ENCODE results near the gene SAPCD1.
"Not testable (repeated sequence)": the region's sequence is repeated elsewhere in the genome, so short reads cannot be mapped to it uniquely, and the experiment has no call there.

SAPCD1 gene

GRCh38 chr6:31797588-31797987, 35.1 kb downstream of the SAPCD1 start:
- DNase-seq: no peak
- Histone ChIP-seq H3K4me1 (ENCODE audit: control insufficient read depth in 1 of 2, insufficient read depth in 2 of 2, low read length in 2 of 2) (peaks cover under 1 to 4% of the 10 kb centered on the region in 2 experiments), H3K14ac (ENCODE audit: low read length) (no peak overlapping the region), H3K4me3 (ENCODE audit: low read depth, low read length) (no peak overlapping the region), H3K27ac (ENCODE audit: low read depth, low read length) (no peak overlapping the region), H2AK5ac (ENCODE audit: low read length) (no peak overlapping the region), H3K27me3 (ENCODE audit: insufficient read depth, low read length) (no peaks in the 10 kb centered on the region), H2BK5ac (ENCODE audit: low read depth, low read length, poor library complexity) (no peak overlapping the region), H2AFZ (ENCODE audit: insufficient read depth, low read length, poor library complexity) (no peak overlapping the region), H3K4me2 (ENCODE audit: low read length) (no peak overlapping the region), H4K12ac (ENCODE audit: low read depth, low read length) (no peak overlapping the region), H3K9me3 (ENCODE audit: insufficient read depth, low read depth, low read length) (no peaks in the 10 kb centered on the region), H3K9ac (ENCODE audit: low read length) (no peak overlapping the region), H3K79me2 (ENCODE audit: control insufficient read depth, insufficient read depth, low read length, poor library complexity) (peaks cover 13% of the 10 kb centered on the region), H3K36me3 (ENCODE audit: control insufficient read depth in 1 of 2, insufficient read depth in 2 of 2, low read length in 2 of 2) (peaks cover 10 to 14% of the 10 kb centered on the region in 2 experiments), H2BK120ac (ENCODE audit: insufficient read depth, low read length, poor library complexity) (no peak overlapping the region), H3K18ac (ENCODE audit: low read length) (no peak overlapping the region), H4K8ac (ENCODE audit: low read depth, low read length) (no peak overlapping the region), H4K91ac (ENCODE audit: low read depth, low read length) (no peak overlapping the region), H3K4ac (ENCODE audit: low read depth, low read length) (no peak overlapping the region), H2BK12ac (ENCODE audit: low read length) (no peak overlapping the region), H3K79me1 (ENCODE audit: low read length) (peaks cover 11% of the 10 kb centered on the region), H3K23ac (ENCODE audit: low read length) (no peak overlapping the region)
- no CpG with 5 or more reads among the region's 5 CpGs for WGBS (ENCODE audit: extremely low coverage, insufficient coverage, insufficient read length)

DNA sequence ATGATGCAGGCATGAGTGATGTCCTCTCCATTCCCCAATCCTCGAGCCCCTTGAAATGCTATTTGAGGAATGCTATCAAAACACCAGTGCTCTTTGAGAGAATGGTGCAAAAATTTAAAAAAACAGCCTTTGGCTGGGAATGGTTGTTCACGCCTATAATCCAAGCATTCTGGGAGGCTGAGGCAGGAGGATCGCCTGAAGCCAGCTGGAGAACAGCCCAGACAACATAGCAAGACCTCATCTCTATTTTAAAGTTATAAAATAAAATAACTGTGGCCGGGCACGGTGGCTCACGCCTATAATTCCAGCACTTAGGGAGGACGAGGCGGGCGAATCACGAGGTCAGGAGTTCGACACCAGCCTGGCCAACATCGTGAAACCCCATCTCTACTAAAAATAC, 37.3 kb downstream of the SAPCD1 start:
- no CpG with 5 or more reads among the region's 12 CpGs for WGBS (ENCODE audit: extremely low coverage, insufficient coverage, insufficient read length)
- Histone ChIP-seq H3K14ac (ENCODE audit: low read length) (no peak overlapping the region), H3K9me3 (ENCODE audit: insufficient read depth, low read depth, low read length) (no peaks in the 10 kb centered on the region), H3K79me1 (ENCODE audit: low read length) (peaks cover 8% of the 10 kb centered on the region), H2BK5ac (ENCODE audit: low read depth, low read length, poor library complexity) (no peak overlapping the region), H4K91ac (ENCODE audit: low read depth, low read length) (no peak overlapping the region), H3K9ac (ENCODE audit: low read length) (no peak overlapping the region), H2BK12ac (ENCODE audit: low read length) (no peak overlapping the region), H3K4me3 (ENCODE audit: low read depth, low read length) (no peak overlapping the region), H3K18ac (ENCODE audit: low read length) (no peak overlapping the region), H3K79me2 (ENCODE audit: control insufficient read depth, insufficient read depth, low read length, poor library complexity) (peaks cover 9% of the 10 kb centered on the region), H4K12ac (ENCODE audit: low read depth, low read length) (no peak overlapping the region), H4K8ac (ENCODE audit: low read depth, low read length) (no peak overlapping the region), H3K27ac (ENCODE audit: low read depth, low read length) (no peak overlapping the region), H3K4ac (ENCODE audit: low read depth, low read length) (no peak overlapping the region), H3K4me2 (ENCODE audit: low read length) (no peak overlapping the region), H3K4me1 (ENCODE audit: control insufficient read depth in 1 of 2, insufficient read depth in 2 of 2, low read length in 2 of 2) (no peaks in the 10 kb centered on the region), H2AFZ (ENCODE audit: insufficient read depth, low read length, poor library complexity) (no peak overlapping the region), H2BK120ac (ENCODE audit: insufficient read depth, low read length, poor library complexity) (no peak overlapping the region), H3K27me3 (ENCODE audit: insufficient read depth, low read length) (no peaks in the 10 kb centered on the region), H2AK5ac (ENCODE audit: low read length) (no peak overlapping the region), H3K36me3 (ENCODE audit: control insufficient read depth in 1 of 2, insufficient read depth in 2 of 2, low read length in 2 of 2) (peaks cover 16 to 19% of the 10 kb centered on the region in 2 experiments), H3K23ac (ENCODE audit: low read length) (no peak overlapping the region)
- DNase-seq: peak in 1 of 2 donors; percentile 28

GRCh38 chr6:31801031-31801927, 38.8 kb downstream of the SAPCD1 start:
- not testable (repeated sequence) for H2BK120ac ChIP-seq (ENCODE audit: insufficient read depth, low read length, poor library complexity); H2AK5ac ChIP-seq (ENCODE audit: low read length); H4K8ac ChIP-seq (ENCODE audit: low read depth, low read length); H3K9ac ChIP-seq (ENCODE audit: low read length); H3K4me3 ChIP-seq (ENCODE audit: low read depth, low read length); H4K91ac ChIP-seq (ENCODE audit: low read depth, low read length); H3K4ac ChIP-seq (ENCODE audit: low read depth, low read length); H3K9me3 ChIP-seq (ENCODE audit: insufficient read depth, low read depth, low read length); H3K27me3 ChIP-seq (ENCODE audit: insufficient read depth, low read length); DNase-seq; H3K23ac ChIP-seq (ENCODE audit: low read length); H3K79me1 ChIP-seq (ENCODE audit: low read length); H3K4me2 ChIP-seq (ENCODE audit: low read length); H2BK5ac ChIP-seq (ENCODE audit: low read depth, low read length, poor library complexity); H3K18ac ChIP-seq (ENCODE audit: low read length); H2BK12ac ChIP-seq (ENCODE audit: low read length); H3K14ac ChIP-seq (ENCODE audit: low read length); H3K79me2 ChIP-seq (ENCODE audit: control insufficient read depth, insufficient read depth, low read length, poor library complexity); H3K27ac ChIP-seq (ENCODE audit: low read depth, low read length); H2AFZ ChIP-seq (ENCODE audit: insufficient read depth, low read length, poor library complexity); H3K4me1 ChIP-seq (ENCODE audit: control insufficient read depth in 1 of 2, insufficient read depth in 2 of 2, low read length in 2 of 2); H4K12ac ChIP-seq (ENCODE audit: low read depth, low read length)
- WGBS (ENCODE audit: extremely low coverage, insufficient coverage, insufficient read length): no CpG with 5 or more reads among the region's 8 CpGs
- peaks cover 16 to 19% of the 10 kb centered on the region in 2 experiments for H3K36me3 ChIP-seq (ENCODE audit: control insufficient read depth in 1 of 2, insufficient read depth in 2 of 2, low read length in 2 of 2)

DNA sequence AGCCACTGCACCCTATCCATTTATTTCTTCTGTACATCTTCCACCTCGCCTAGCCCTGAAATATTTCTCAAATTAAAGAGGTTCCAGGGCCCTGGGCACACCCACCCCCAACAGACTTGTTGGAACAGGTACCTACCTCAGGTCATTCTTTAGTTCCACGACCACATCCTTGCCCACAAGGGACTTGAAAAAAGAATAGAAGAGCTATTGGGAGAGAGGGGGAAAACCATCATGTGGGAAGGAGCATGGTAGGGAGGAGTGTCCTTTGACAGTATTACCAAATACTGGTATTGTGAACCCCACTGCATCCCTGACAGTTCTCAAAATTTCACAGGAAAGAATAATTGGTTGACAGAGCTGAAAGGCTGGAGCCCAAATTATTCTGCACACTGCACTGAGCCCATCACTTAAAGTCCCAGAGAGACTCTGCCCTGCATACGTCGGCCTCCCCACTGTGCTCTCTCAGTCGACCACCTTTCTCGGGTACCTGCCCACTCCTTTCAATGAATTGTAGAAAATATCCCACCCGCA, 43.5 kb downstream of the SAPCD1 start:
- H3K18ac ChIP-seq (ENCODE audit: low read length): peak overlapping the region; percentile 41
- peak overlapping the region; percentile 74 for H3K9ac ChIP-seq (ENCODE audit: low read length)
- no peak overlapping the region for H2BK12ac ChIP-seq (ENCODE audit: low read length)
- peak overlapping the region; percentile 88 for H3K4me2 ChIP-seq (ENCODE audit: low read length)
- peak overlapping the region; percentile 77 for H3K27ac ChIP-seq (ENCODE audit: low read depth, low read length)
- peaks cover 6% of the 10 kb centered on the region for H3K79me1 ChIP-seq (ENCODE audit: low read length)
- no CpG with 5 or more reads among the region's 7 CpGs for WGBS (ENCODE audit: extremely low coverage, insufficient coverage, insufficient read length)
- peak overlapping the region; percentile 6 for H2AFZ ChIP-seq (ENCODE audit: insufficient read depth, low read length, poor library complexity)
- H3K79me2 ChIP-seq (ENCODE audit: control insufficient read depth, insufficient read depth, low read length, poor library complexity): peaks cover 5% of the 10 kb centered on the region
- no peak for DNase-seq
- H4K91ac ChIP-seq (ENCODE audit: low read depth, low read length): peak overlapping the region; percentile 52
- peak overlapping the region; percentile 77 for H3K4me3 ChIP-seq (ENCODE audit: low read depth, low read length)
- H4K12ac ChIP-seq (ENCODE audit: low read depth, low read length): no peak overlapping the region
- peak overlapping the region; percentile 50 for H3K14ac ChIP-seq (ENCODE audit: low read length)
- peaks cover 1% of the 10 kb centered on the region for H3K9me3 ChIP-seq (ENCODE audit: insufficient read depth, low read depth, low read length)
- H3K23ac ChIP-seq (ENCODE audit: low read length): no peak overlapping the region
- peak overlapping the region; percentile 83 for H4K8ac ChIP-seq (ENCODE audit: low read depth, low read length)
- H2BK120ac ChIP-seq (ENCODE audit: insufficient read depth, low read length, poor library complexity): no peak overlapping the region
- peak overlapping the region; percentile 25 for H3K4ac ChIP-seq (ENCODE audit: low read depth, low read length)
- no peak overlapping the region for H2AK5ac ChIP-seq (ENCODE audit: low read length)
- no peaks in the 10 kb centered on the region for H3K27me3 ChIP-seq (ENCODE audit: insufficient read depth, low read length)
- peaks cover 12 to 13% of the 10 kb centered on the region in 2 experiments for H3K36me3 ChIP-seq (ENCODE audit: control insufficient read depth in 1 of 2, insufficient read depth in 2 of 2, low read length in 2 of 2)
- peak overlapping the region; percentile 24 for H2BK5ac ChIP-seq (ENCODE audit: low read depth, low read length, poor library complexity)
- peaks cover 0 to 3% of the 10 kb centered on the region in 2 experiments for H3K4me1 ChIP-seq (ENCODE audit: control insufficient read depth in 1 of 2, insufficient read depth in 2 of 2, low read length in 2 of 2)

All from trophoblast cell (in vitro differentiated cells and primary cell).